Measurements from ENCODE around the gene TBC1D9.

Gene TBC1D9

GRCh38 chr4:140738139-140738538, 18.0 kb downstream of the TBC1D9 start:
- DNase-seq (ENCODE audit: extremely low spot score) = no peak
- ChIA-PET POLR2A (no interaction called here), CTCF (no interaction called here)
- TF ChIP-seq L3MBTL2 (conservative IDR thresholded peaks at IDR 0.05) = no peak
- no peak for TF ChIP-seq FOXM1 (IDR thresholded peaks at IDR 0.05; ENCODE audit: borderline replicate concordance)

- CTCF ChIA-PET = no interaction called here
- TF ChIP-seq SP1 (IDR thresholded peaks at IDR 0.05) (no peak), ELF4 (IDR thresholded peaks at IDR 0.05) (no peak), L3MBTL2 (conservative IDR thresholded peaks at IDR 0.05) (no peak), NFRKB (IDR thresholded peaks at IDR 0.05) (no peak), SUZ12 (IDR thresholded peaks at IDR 0.05) (no peak)
- POLR2A ChIA-PET = interaction anchor here (2.2 kb wide), 1 partner anchor 20 kb away, joined by 12 read pairs; the partner anchor contains the start of gene TBC1D9
- no peak for DNase-seq (ENCODE audit: extremely low spot score)
Observed at GRCh38 chr4:140736669-140737343, 19.4 kb downstream of the TBC1D9 start.

GRCh38 chr4:140735779-140736391, 20.3 kb downstream of the TBC1D9 start:
- CTCF ChIA-PET = interaction anchor here (1.7 kb wide), 1 partner anchor 15 kb away, joined by 4 read pairs; no protein-coding TSS in a partner anchor
- no peak for DNase-seq (ENCODE audit: extremely low spot score)
- POLR2A ChIA-PET = interaction anchor here (0.7 to 2.2 kb wide), 5 partner anchors 12 to 640 kb away, joined by 3 to 12 read pairs (median 3); partner anchors contain the start of gene TBC1D9
- no peak for TF ChIP-seq SUZ12 (IDR thresholded peaks at IDR 0.05)
- TF ChIP-seq TARDBP (IDR thresholded peaks at IDR 0.05) = no peak
- no peak for TF ChIP-seq FOXK2 (IDR thresholded peaks at IDR 0.05)
- no peak for TF ChIP-seq ZNF384 (IDR thresholded peaks at IDR 0.05)
- TF ChIP-seq FOXA1 (IDR thresholded peaks at IDR 0.05) = no peak
- TF ChIP-seq L3MBTL2 (conservative IDR thresholded peaks at IDR 0.05) = no peak
- TF ChIP-seq SP1 (IDR thresholded peaks at IDR 0.05) = no peak
- no peak for TF ChIP-seq BHLHE40 (IDR thresholded peaks at IDR 0.05; ENCODE audit: borderline replicate concordance)
- TF ChIP-seq FOXM1 (IDR thresholded peaks at IDR 0.05; ENCODE audit: borderline replicate concordance) = no peak
- TF ChIP-seq ELF4 (IDR thresholded peaks at IDR 0.05) = no peak

- POLR2A ChIA-PET = interaction anchor here (0.7 to 2.2 kb wide), 5 partner anchors 11 to 640 kb away, joined by 3 to 12 read pairs (median 3); partner anchors contain the start of gene TBC1D9
- TF ChIP-seq SUZ12 (IDR thresholded peaks at IDR 0.05) = no peak
- TF ChIP-seq FOXA1 (IDR thresholded peaks at IDR 0.05) = no peak
- no peak for TF ChIP-seq L3MBTL2 (conservative IDR thresholded peaks at IDR 0.05)
- no peak for TF ChIP-seq FOXM1 (IDR thresholded peaks at IDR 0.05; ENCODE audit: borderline replicate concordance)
- TF ChIP-seq PKNOX1 (IDR thresholded peaks at IDR 0.05) = no peak
- no peak for TF ChIP-seq ARNT (IDR thresholded peaks at IDR 0.05)
- no peak for TF ChIP-seq TARDBP (IDR thresholded peaks at IDR 0.05)
- no peak for TF ChIP-seq ELF4 (IDR thresholded peaks at IDR 0.05)
- no peak for TF ChIP-seq NFRKB (IDR thresholded peaks at IDR 0.05)
- TF ChIP-seq LEF1 (IDR thresholded peaks at IDR 0.05; ENCODE audit: borderline replicate concordance) = no peak
- TF ChIP-seq BHLHE40 (IDR thresholded peaks at IDR 0.05; ENCODE audit: borderline replicate concordance) = no peak
- no peak for TF ChIP-seq SP1 (IDR thresholded peaks at IDR 0.05)
- no peak for TF ChIP-seq FOXK2 (IDR thresholded peaks at IDR 0.05)
- no peak for TF ChIP-seq CTBP1 (IDR thresholded peaks at IDR 0.05; ENCODE audit: borderline replicate concordance)
- TF ChIP-seq ZNF384 (IDR thresholded peaks at IDR 0.05) = no peak
- TF ChIP-seq HDGF (IDR thresholded peaks at IDR 0.05; ENCODE audit: borderline replicate concordance) = no peak
- no peak for DNase-seq (ENCODE audit: extremely low spot score)
- CTCF ChIA-PET = interaction anchor here (1.7 kb wide), 1 partner anchor 15 kb away, joined by 4 read pairs; no protein-coding TSS in a partner anchor
Observed at GRCh38 chr4:140735317-140735716, 20.9 kb downstream of the TBC1D9 start.

GRCh38 chr4:140732780-140733179, 23.4 kb downstream of the TBC1D9 start:
- CTCF ChIA-PET = interaction anchor here (0.6 kb wide), 1 partner anchor 54 kb away, joined by 3 read pairs; no protein-coding TSS in a partner anchor
- POLR2A ChIA-PET = interaction anchor here (1.3 kb wide), 1 partner anchor 24 kb away, joined by 4 read pairs; the partner anchor contains the start of gene TBC1D9
- DNase-seq (ENCODE audit: extremely low spot score) = no peak
- TF ChIP-seq FOXM1 (IDR thresholded peaks at IDR 0.05; ENCODE audit: borderline replicate concordance) (no peak), SUZ12 (IDR thresholded peaks at IDR 0.05) (no peak), CTBP1 (IDR thresholded peaks at IDR 0.05; ENCODE audit: borderline replicate concordance) (no peak), HDGF (IDR thresholded peaks at IDR 0.05; ENCODE audit: borderline replicate concordance) (no peak), ZNF384 (IDR thresholded peaks at IDR 0.05) (no peak), LEF1 (IDR thresholded peaks at IDR 0.05; ENCODE audit: borderline replicate concordance) (no peak)

GRCh38 chr4:140729344-140730049, 26.7 kb downstream of the TBC1D9 start:
- ChIA-PET CTCF (no interaction called here), POLR2A (no interaction called here)
- no peak for DNase-seq (ENCODE audit: extremely low spot score)
- no peak for TF ChIP-seq BHLHE40 (IDR thresholded peaks at IDR 0.05; ENCODE audit: borderline replicate concordance)
- no peak for TF ChIP-seq NFRKB (IDR thresholded peaks at IDR 0.05)
- TF ChIP-seq LEF1 (IDR thresholded peaks at IDR 0.05; ENCODE audit: borderline replicate concordance) = no peak
- no peak for TF ChIP-seq ELF4 (IDR thresholded peaks at IDR 0.05)
- TF ChIP-seq FOXA1 (IDR thresholded peaks at IDR 0.05) = no peak
- no peak for TF ChIP-seq L3MBTL2 (conservative IDR thresholded peaks at IDR 0.05)
- TF ChIP-seq SUZ12 (IDR thresholded peaks at IDR 0.05) = no peak
- no peak for TF ChIP-seq TARDBP (IDR thresholded peaks at IDR 0.05)
- TF ChIP-seq PKNOX1 (IDR thresholded peaks at IDR 0.05) = no peak
- TF ChIP-seq FOXM1 (IDR thresholded peaks at IDR 0.05; ENCODE audit: borderline replicate concordance) = no peak
- no peak for TF ChIP-seq ZNF384 (IDR thresholded peaks at IDR 0.05)
- no peak for TF ChIP-seq HDGF (IDR thresholded peaks at IDR 0.05; ENCODE audit: borderline replicate concordance)

All from HEK293T (cell line).